Ishikawa (cell line): ENCODE results near the gene DQX1.

Experiments used
- CREB1 ChIP-seq: IDR thresholded peaks from 2 replicates; pipeline ENCODE4 v1.6.1; 2012; ENCODE audit warnings: low read depth
- EP300 ChIP-seq: IDR thresholded peaks from 2 replicates; pipeline ENCODE4 v1.6.1; 2012; ENCODE audit warnings: borderline replicate concordance
- MAX ChIP-seq: IDR thresholded peaks from 2 replicates; pipeline ENCODE4 v1.6.1; 2012
- RAD21 ChIP-seq: IDR thresholded peaks from 2 replicates; pipeline ENCODE4 v1.6.1; 2012; ENCODE audit warnings: low read depth
- TAF1 ChIP-seq: IDR thresholded peaks from 2 replicates; pipeline ENCODE4 v1.6.1; 2012; ENCODE audit warnings: low read depth, mild to moderate bottlenecking
- YY1 ChIP-seq: IDR thresholded peaks from 2 replicates; pipeline ENCODE4 v1.6.1; 2012; ENCODE audit warnings: low read depth

- no peak for TF ChIP-seq YY1
- no peak for TF ChIP-seq RAD21
- no peak for TF ChIP-seq TAF1
- TF ChIP-seq CREB1 = no peak
- TF ChIP-seq MAX = no peak
- TF ChIP-seq EP300 = no peak
Observed at GRCh38 chr2:74572178-74572925, 46.3 kb upstream of the DQX1 start.
